Naive thymus-derived CD4-positive, alpha-beta T cell (primary cell): ENCODE results near the gene DUS2. TPM values are rescaled to one million over a fixed set of nuclear protein-coding genes. Genes with fewer than 3 reads are reported as not detected.
A peak's percentile ranks its signal among the peaks of the same experiment; 100 is the strongest.

ENCODE experiments used
- ATAC-seq: fragments of 150-1000 bp; cut with Tn5 transposase; 2 replicates; pipeline ENCODE4 v1.10.0; 2021; ENCODE audit warnings: mild to moderate bottlenecking, moderate library complexity
- CTCF ChIA-PET: fragments of 350-600 bp; sonication (Branson Sonifier 250); formaldehyde crosslinking; loops from one replicate; lab custom pipeline; 2021; ENCODE audit warnings: antibody characterized with exemption; lab: Charles Lee
- POLR2A ChIA-PET: fragments of 350-600 bp; sonication (Branson Sonifier 250); formaldehyde crosslinking; loops from one replicate; lab custom pipeline; 2021; ENCODE audit warnings: antibody characterized with exemption, inconsistent platforms; lab: Charles Lee
- DNase-seq, 9 donors: peaks; one replicate each; pipeline versions ENCODE4 v3.0.0 to v3.0.0-alpha.2; 2020 to 2022; ENCODE audit warnings: mixed read lengths in 1 of 9
- H3K27ac ChIP-seq: one replicate; pipeline ENCODE4 v1.7.0; 2013; ENCODE audit warnings: mild to moderate bottlenecking, low read depth, low read length, moderate library complexity
- H3K27me3 ChIP-seq, 2 donors: one replicate each; pipeline ENCODE4 v1.7.0; 2013; ENCODE audit warnings: low read length in 2 of 2, mild to moderate bottlenecking in 2 of 2, moderate library complexity in 2 of 2; ENCODE audit not compliant: control insufficient read depth in 2 of 2, insufficient read depth in 2 of 2
- H3K36me3 ChIP-seq, 3 experiments: 1 replicate in 2 of 3; 2 replicates in 1 of 3; pipeline ENCODE4 v1.7.0; 2013; ENCODE audit warnings: low read length in 3 of 3, mild to moderate bottlenecking in 3 of 3, moderate library complexity in 1 of 3; ENCODE audit not compliant: insufficient read depth in 3 of 3, control insufficient read depth in 2 of 3
- H3K4me1 ChIP-seq, 2 donors: one replicate each; pipeline ENCODE4 v1.7.0; 2013; ENCODE audit warnings: low read length in 2 of 2, mild to moderate bottlenecking in 2 of 2, moderate library complexity in 1 of 2; ENCODE audit not compliant: control insufficient read depth in 2 of 2, insufficient read depth in 2 of 2
- H3K4me3 ChIP-seq: 2 replicates; pipeline ENCODE4 v1.7.0; 2013; ENCODE audit warnings: mild to moderate bottlenecking, low read length
- H3K9me3 ChIP-seq, 3 experiments: 1 replicate in 2 of 3; 2 replicates in 1 of 3; pipeline ENCODE4 v1.7.0; 2013; ENCODE audit warnings: low read length in 3 of 3; ENCODE audit not compliant: control insufficient read depth in 2 of 3
- H3K27ac Mint-ChIP-seq, 9 donors: one replicate each; pipeline ENCODE4 v1.8.0; 2020 to 2022; ENCODE audit warnings: mixed read lengths in 9 of 9, mild to moderate bottlenecking in 8 of 9, moderate library complexity in 5 of 9, inconsistent platforms in 2 of 9
- H3K27me3 Mint-ChIP-seq, 5 donors: one replicate each; pipeline ENCODE4 v1.8.0; 2021 to 2022; ENCODE audit warnings: mixed read lengths in 5 of 5, mild to moderate bottlenecking in 1 of 5
- H3K36me3 Mint-ChIP-seq, 5 donors: one replicate each; pipeline ENCODE4 v1.8.0; 2020 to 2022; ENCODE audit warnings: mixed read lengths in 5 of 5, mild to moderate bottlenecking in 3 of 5, inconsistent platforms in 1 of 5
- H3K4me1 Mint-ChIP-seq, 7 donors: one replicate each; pipeline ENCODE4 v1.8.0; 2020 to 2022; ENCODE audit warnings: mixed read lengths in 7 of 7, mild to moderate bottlenecking in 3 of 7, inconsistent platforms in 1 of 7
- H3K4me3 Mint-ChIP-seq, 10 donors: one replicate each; pipeline ENCODE4 v1.8.0; 2020 to 2022; ENCODE audit warnings: mild to moderate bottlenecking in 10 of 10, mixed read lengths in 10 of 10, moderate library complexity in 6 of 10, inconsistent platforms in 2 of 10
- H3K9me3 Mint-ChIP-seq, 11 donors: one replicate each; pipeline ENCODE4 v1.8.0; 2020 to 2022; ENCODE audit warnings: mixed read lengths in 11 of 11, mild to moderate bottlenecking in 4 of 11, inconsistent platforms in 1 of 11, moderate library complexity in 1 of 11
- intact Hi-C, 2 donors: fragments of 100-400 bp; cut with micrococcal nuclease; formaldehyde crosslinking; loops; one replicate each; pipeline ENCODE4 v1.15.1; 2023
- polyA plus RNA-seq, 2 donors: library from polyadenylated mRNA; unstranded; fragments of 300-500 nt; fragmentation: Illumina TruSeq; gene quantifications; one replicate each; pipeline ENCODE4 v1.2.3, GENCODE V29; 2021
- total RNA-seq, 6 experiments: library from RNA in 5 of 6; stranded (reverse) in 5 of 6; gene quantifications; 1 replicate in 5 of 6; 2 replicates in 1 of 6; pipeline ENCODE4 v1.2.3 and lab custom pipeline; 2021 to 2026

DUS2 gene
- total and polyA plus RNA-seq, 7 experiments from 2014 or later = 8.7 to 25.9 (median 15.3) TPM

DNA sequence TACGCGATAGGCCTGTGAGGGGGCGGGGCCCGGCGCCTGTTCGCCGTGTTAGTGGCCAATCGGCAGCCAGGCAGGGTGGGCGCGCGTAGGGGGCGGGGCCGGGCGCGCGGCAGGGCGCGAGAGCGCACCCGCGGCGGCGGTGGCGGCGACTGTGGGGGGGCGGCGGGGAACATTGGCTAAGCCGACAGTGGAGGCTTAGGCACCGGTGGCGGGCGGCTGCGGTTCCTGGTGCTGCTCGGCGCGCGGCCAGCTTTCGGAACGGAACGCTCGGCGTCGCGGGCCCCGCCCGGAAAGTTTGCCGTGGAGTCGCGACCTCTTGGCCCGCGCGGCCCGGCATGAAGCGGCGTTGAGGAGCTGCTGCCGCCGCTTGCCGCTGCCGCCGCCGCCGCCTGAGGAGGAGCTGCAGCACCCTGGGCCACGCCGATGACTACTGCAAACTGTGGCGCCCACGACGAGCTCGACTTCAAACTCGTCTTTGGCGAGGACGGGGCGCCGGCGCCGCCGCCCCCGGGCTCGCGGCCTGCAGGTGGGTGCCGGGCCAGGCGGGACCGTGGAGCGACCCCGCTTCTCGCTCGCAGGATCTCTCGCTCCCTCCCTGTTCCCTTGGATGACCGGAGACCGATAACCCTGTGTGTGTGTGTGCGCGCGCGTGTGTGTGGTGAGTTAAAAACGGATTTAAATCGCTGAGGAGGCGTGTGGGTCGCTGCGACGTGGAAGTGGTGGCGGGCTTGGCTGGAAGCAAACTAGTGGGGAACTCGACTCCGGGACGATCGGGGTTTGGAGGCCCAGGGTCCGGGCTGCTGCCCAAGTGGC is 62.4 kb downstream of the DUS2 start, which contains the start of gene NFATC3:
Gene NFATC3, plus strand, starts transcription at position 112 of the 813 bp plus-strand sequence. Its CDS starts 312 bp downstream, at position 424.
- Histone ChIP-seq H3K36me3 (peaks cover 0 to 4% (median 0%) of the 10 kb centered on the region in 3 experiments), H3K4me1 (peaks cover 63 to 66% of the 10 kb centered on the region in 2 donors), H3K4me3 (peak within 1 kb of the TSS; percentile 88), H3K27ac (peak within 1 kb of the TSS; percentile 85), H3K9me3 (no peaks in the 10 kb centered on the region), H3K27me3 (no peaks in the 10 kb centered on the region)
- Mint-ChIP-seq H3K4me1 (peaks cover 56 to 79% (median 70%) of the 10 kb centered on the region in 7 donors), H3K27ac (peak within 1 kb of the TSS; percentile 71 to 97 (median 92)), H3K27me3 (no peaks in the 10 kb centered on the region), H3K4me3 (peak within 1 kb of the TSS; percentile 82 to 97 (median 92)), H3K36me3 (peaks cover 0 to 22% (median 0%) of the 10 kb centered on the region in 5 donors), H3K9me3 (no peaks in the 10 kb centered on the region)
- POLR2A ChIA-PET = interaction anchor here (0.6 to 12.7 kb wide), 29 partner anchors 8 to 604 kb away, joined by 3 to 300 read pairs (median 5); partner anchors contain the start of genes ATP6V0D1, DDX28, DPEP2 and DUS2
- DNase-seq (peak; percentile 96 to 99 (median 98)), ATAC-seq (peak; percentile 92)
- intact Hi-C loops = loop anchor here (1.0 to 10.0 kb wide), 19 partner anchors 9 to 1249 kb away; partner anchors contain the start of genes CTCF (in 2 of the 2), RANBP10 (in 2 of the 2), THAP11 (in 2 of the 2) and TSNAXIP1 (in 2 of the 2)
- CTCF ChIA-PET = interaction anchor here (0.6 to 6.8 kb wide), 12 partner anchors 8 to 220 kb away, joined by 3 to 57 read pairs (median 6); partner anchors contain the start of gene DPEP2

DNA sequence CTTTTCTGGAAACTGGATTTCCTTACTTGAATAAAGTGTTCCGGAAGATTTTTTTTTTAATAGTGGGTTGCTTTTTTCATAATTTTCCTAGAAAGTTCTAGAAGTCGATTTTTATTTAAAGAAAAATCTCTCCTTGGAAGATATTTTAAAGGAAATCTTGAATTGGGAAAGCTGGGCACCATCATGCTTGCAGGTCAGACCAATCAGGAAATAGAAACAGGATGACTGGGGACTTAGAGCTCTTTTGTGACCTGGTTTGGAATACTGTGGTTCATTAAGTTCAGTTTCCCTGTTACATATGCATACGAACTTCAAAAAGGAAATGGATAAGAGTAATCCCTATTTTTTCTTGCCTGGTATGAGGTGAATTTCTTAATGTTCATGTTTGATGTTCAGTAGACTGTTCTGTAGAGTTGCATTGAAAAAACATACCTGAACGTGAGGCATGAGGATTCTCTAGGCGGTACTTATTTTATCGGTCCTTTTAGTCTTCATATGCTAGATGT is 63.3 kb downstream of the DUS2 start:
- H3K9me3 ChIP-seq = no peaks in the 10 kb centered on the region
- H3K4me1 ChIP-seq = peaks cover 63 to 68% of the 10 kb centered on the region in 2 donors
- no peak for DNase-seq
- ChIA-PET CTCF (no interaction called here), POLR2A (interaction anchor here (0.6 to 12.7 kb wide), 8 partner anchors 7 to 153 kb away, joined by 3 to 300 read pairs (median 6); partner anchors contain the start of gene DPEP2)
- H3K27ac ChIP-seq = peak overlapping the region; percentile 82
- H3K4me3 ChIP-seq = peak overlapping the region; percentile 88
- Mint-ChIP-seq H3K9me3 (no peaks in the 10 kb centered on the region), H3K27me3 (no peaks in the 10 kb centered on the region), H3K4me3 (peak overlapping the region; percentile 82 to 97 (median 92)), H3K36me3 (peaks cover 0 to 19% (median 0%) of the 10 kb centered on the region in 5 donors), H3K4me1 (peaks cover 63 to 79% (median 73%) of the 10 kb centered on the region in 7 donors), H3K27ac (peak overlapping the region; percentile 71 to 97 (median 85))
- intact Hi-C loops = loop anchor here (5.0 to 10.0 kb wide), 4 partner anchors 244 to 1248 kb away; partner anchors contain the start of genes COG8 (in 1 of the 2), CTCF (in 1 of the 2), NIP7 (in 1 of the 2) and PDF (in 1 of the 2)
- ATAC-seq = no peak
- H3K36me3 ChIP-seq = peaks cover 0 to 4% (median 0%) of the 10 kb centered on the region in 3 experiments
- no peaks in the 10 kb centered on the region for H3K27me3 ChIP-seq

DNA sequence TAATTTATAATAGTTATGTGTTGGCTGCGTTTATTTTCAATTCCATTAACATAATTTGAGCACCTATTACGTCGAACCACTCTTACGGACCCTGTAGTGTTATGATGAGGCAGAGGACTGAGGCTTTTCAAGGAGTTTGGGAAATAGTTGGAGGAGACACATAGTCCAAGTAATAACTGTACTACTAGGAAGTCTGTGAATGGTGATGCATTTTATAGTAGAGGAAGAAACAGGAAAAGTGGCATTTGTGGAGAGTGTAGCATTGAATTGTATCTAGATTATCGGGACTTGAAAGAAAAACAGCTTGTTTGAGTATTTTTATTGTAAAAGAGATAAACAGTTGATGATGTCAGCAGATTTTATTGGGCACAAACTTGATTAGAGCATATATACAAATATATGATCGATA is 63.8 kb downstream of the DUS2 start:
- intact Hi-C loops = loop anchor here (5.0 to 10.0 kb wide), 4 partner anchors 245 to 1248 kb away; partner anchors contain the start of genes COG8 (in 1 of the 2), CTCF (in 1 of the 2), NIP7 (in 1 of the 2) and PDF (in 1 of the 2)
- peak overlapping the region; percentile 82 to 97 (median 92) for H3K4me3 Mint-ChIP-seq
- Histone ChIP-seq H3K36me3 (peaks cover 0 to 4% (median 0%) of the 10 kb centered on the region in 3 experiments), H3K27me3 (no peaks in the 10 kb centered on the region), H3K9me3 (no peaks in the 10 kb centered on the region), H3K27ac (peak overlapping the region; percentile 82), H3K4me1 (peaks cover 63 to 68% of the 10 kb centered on the region in 2 donors), H3K4me3 (peak overlapping the region; percentile 88)
- peaks cover 63 to 79% (median 73%) of the 10 kb centered on the region in 7 donors for H3K4me1 Mint-ChIP-seq
- H3K27me3 Mint-ChIP-seq = no peaks in the 10 kb centered on the region
- POLR2A ChIA-PET = interaction anchor here (0.7 to 12.7 kb wide), 5 partner anchors 10 to 198 kb away, joined by 3 to 300 read pairs (median 7); partner anchors contain the start of gene DPEP2
- CTCF ChIA-PET = interaction anchor here (0.6 to 0.7 kb wide), 3 partner anchors 52 to 423 kb away, joined by 3 to 4 read pairs (median 3); no protein-coding TSS in a partner anchor
- ATAC-seq (no peak), DNase-seq (no peak)
- H3K9me3 Mint-ChIP-seq = no peaks in the 10 kb centered on the region
- peaks cover 0 to 16% (median 0%) of the 10 kb centered on the region in 5 donors for H3K36me3 Mint-ChIP-seq
- H3K27ac Mint-ChIP-seq = peak overlapping the region; percentile 71 to 97 (median 85)

DNA sequence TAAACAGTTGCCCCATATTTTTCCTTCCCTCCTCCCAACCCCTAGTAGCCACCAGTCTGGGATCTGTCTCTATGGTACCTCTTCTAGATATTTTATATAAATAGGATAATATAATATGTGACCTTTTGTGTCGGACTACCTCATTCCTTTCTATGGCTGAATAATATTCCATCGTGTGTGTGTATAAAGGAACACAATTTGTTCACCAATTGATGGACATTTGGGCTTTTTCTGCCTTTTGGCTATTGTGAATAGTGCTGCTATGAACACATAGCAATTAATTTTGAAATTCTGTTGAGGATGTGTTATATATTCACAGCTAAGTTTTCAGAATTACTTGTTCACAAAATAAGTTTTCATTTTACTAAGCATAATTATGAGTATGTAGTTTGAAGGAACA is 64.6 kb downstream of the DUS2 start:
- Mint-ChIP-seq H3K27me3 (no peaks in the 10 kb centered on the region), H3K36me3 (peaks cover 0 to 16% (median 0%) of the 10 kb centered on the region in 5 donors), H3K9me3 (no peaks in the 10 kb centered on the region), H3K4me1 (peaks cover 59 to 76% (median 70%) of the 10 kb centered on the region in 7 donors), H3K4me3 (peak overlapping the region; percentile 69 to 96 (median 88)), H3K27ac (peak overlapping the region in 8 of 9 donors; percentile 13 to 85 (median 73))
- H3K9me3 ChIP-seq = no peaks in the 10 kb centered on the region
- intact Hi-C loops = loop anchor here (5.0 to 10.0 kb wide), 4 partner anchors 245 to 1247 kb away; partner anchors contain the start of genes COG8 (in 1 of the 2), CTCF (in 1 of the 2), NIP7 (in 1 of the 2) and PDF (in 1 of the 2)
- H3K27me3 ChIP-seq = no peaks in the 10 kb centered on the region
- POLR2A ChIA-PET = interaction anchor here (0.7 to 12.7 kb wide), 4 partner anchors 19 to 197 kb away, joined by 3 to 300 read pairs (median 6); no protein-coding TSS in a partner anchor
- CTCF ChIA-PET = interaction anchor here (0.6 to 1.5 kb wide), 6 partner anchors 10 to 175 kb away, joined by 3 to 5 read pairs (median 3); no protein-coding TSS in a partner anchor
- DNase-seq (no peak), ATAC-seq (no peak)
- peaks cover 62 to 65% of the 10 kb centered on the region in 2 donors for H3K4me1 ChIP-seq
- H3K4me3 ChIP-seq = peak overlapping the region; percentile 42
- H3K36me3 ChIP-seq = peaks cover 0 to 4% (median 0%) of the 10 kb centered on the region in 3 experiments
- H3K27ac ChIP-seq = peak overlapping the region; percentile 82

DNA sequence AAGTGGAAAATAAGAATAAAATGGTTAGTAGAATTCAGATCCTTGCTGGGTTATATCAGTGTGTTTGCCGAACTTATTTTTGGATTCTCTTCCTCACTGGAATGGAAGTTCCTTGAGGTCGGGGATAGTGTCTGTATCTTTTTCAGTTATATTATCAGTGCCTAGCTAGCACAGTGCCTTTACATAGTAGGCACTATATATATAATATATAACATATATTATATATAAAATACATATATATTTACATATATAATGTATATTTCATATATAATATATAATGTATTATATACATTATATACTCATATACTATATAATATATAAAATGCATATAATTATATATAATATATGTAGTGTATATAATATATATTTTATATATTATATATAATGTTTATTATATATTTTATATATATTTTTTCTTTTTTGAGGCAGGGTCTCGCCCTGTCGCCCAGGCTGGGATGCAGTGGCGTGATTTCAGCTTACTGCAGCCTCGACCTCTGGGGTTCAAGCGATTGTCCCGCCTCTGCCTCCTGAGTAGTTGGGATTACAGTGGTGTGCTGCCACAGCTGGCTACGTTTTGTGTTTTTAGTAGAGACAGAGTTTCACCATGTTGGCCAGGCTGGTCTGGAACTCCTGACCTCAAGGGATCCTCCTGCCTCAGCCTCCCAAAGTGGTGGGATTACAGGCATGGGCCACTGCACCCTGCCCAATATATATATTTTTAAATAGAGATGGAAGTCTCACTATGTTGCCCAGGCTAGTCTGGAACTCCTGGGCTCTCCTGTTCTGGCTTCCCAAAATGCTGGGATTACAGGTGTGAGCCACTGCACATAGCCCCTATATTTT is 65.3 kb downstream of the DUS2 start:
- no peak for ATAC-seq
- no peaks in the 10 kb centered on the region for H3K9me3 Mint-ChIP-seq

More for the DNA sequence above, 65.3 kb downstream of the DUS2 start:
- POLR2A ChIA-PET = interaction anchor here (0.6 to 12.7 kb wide), 4 partner anchors 20 to 230 kb away, joined by 3 to 300 read pairs (median 4); partner anchors contain the start of gene DPEP2
- no peak for DNase-seq
- H3K27me3 Mint-ChIP-seq = no peaks in the 10 kb centered on the region
- H3K36me3 ChIP-seq = peaks cover 0 to 4% (median 0%) of the 10 kb centered on the region in 3 experiments
- H3K36me3 Mint-ChIP-seq = peaks cover 0 to 17% (median 0%) of the 10 kb centered on the region in 5 donors
- peak overlapping the region; percentile 42 for H3K4me3 ChIP-seq
- peak overlapping the region; percentile 75 to 97 (median 91) for H3K4me3 Mint-ChIP-seq
- H3K27me3 ChIP-seq = no peaks in the 10 kb centered on the region
- intact Hi-C loops = loop anchor here (5.0 to 10.0 kb wide), 4 partner anchors 246 to 1246 kb away; partner anchors contain the start of genes COG8 (in 1 of the 2), CTCF (in 1 of the 2), NIP7 (in 1 of the 2) and PDF (in 1 of the 2)
- peak overlapping the region; percentile 82 for H3K27ac ChIP-seq
- H3K27ac Mint-ChIP-seq = peak overlapping the region; percentile 73 to 96 (median 85)
- peaks cover 59 to 76% (median 69%) of the 10 kb centered on the region in 7 donors for H3K4me1 Mint-ChIP-seq
- CTCF ChIA-PET = interaction anchor here (0.5 to 1.5 kb wide), 5 partner anchors 9 to 1051 kb away, joined by 3 to 5 read pairs (median 3); no protein-coding TSS in a partner anchor
- H3K4me1 ChIP-seq = peaks cover 62 to 65% of the 10 kb centered on the region in 2 donors
- H3K9me3 ChIP-seq = no peaks in the 10 kb centered on the region
